ENCODE data around the gene EEF1A1.
"Not testable (repeated sequence)": the region's sequence is repeated elsewhere in the genome, so short reads cannot be mapped to it uniquely, and the experiment has no call there.

The EEF1A1 gene

DNA sequence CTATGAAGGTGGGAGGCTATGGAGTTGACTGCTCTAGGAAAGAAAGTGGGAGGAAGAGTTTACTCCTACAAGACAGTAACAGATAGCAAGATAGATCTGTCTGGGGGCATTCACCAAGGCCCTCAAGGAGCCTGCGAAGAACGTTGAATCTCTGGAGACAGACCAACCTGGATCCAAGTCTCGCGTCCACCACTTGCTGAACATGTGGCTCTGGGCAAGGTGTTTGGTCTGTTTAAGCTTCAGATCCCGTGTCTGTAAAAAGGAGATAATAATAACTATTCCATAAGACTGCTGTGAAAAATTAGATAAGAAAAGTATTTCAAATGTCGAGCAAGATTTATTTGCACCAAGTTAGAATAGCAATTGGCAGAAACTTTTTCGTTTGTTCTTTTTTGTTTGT is 8.1 kb upstream of the EEF1A1 start:
- TF ChIP-seq, protein P1, sequence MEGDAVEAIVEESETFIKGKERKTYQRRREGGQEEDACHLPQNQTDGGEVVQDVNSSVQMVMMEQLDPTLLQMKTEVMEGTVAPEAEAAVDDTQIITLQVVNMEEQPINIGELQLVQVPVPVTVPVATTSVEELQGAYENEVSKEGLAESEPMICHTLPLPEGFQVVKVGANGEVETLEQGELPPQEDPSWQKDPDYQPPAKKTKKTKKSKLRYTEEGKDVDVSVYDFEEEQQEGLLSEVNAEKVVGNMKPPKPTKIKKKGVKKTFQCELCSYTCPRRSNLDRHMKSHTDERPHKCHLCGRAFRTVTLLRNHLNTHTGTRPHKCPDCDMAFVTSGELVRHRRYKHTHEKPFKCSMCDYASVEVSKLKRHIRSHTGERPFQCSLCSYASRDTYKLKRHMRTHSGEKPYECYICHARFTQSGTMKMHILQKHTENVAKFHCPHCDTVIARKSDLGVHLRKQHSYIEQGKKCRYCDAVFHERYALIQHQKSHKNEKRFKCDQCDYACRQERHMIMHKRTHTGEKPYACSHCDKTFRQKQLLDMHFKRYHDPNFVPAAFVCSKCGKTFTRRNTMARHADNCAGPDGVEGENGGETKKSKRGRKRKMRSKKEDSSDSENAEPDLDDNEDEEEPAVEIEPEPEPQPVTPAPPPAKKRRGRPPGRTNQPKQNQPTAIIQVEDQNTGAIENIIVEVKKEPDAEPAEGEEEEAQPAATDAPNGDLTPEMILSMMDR (conservative IDR thresholded peaks at IDR 0.05; ENCODE audit: low read depth, low read length), result no peak
- H3K4me3 ChIP-seq (ENCODE audit: low read depth, low read length), result no peak overlapping the region
- no peak for DNase-seq (ENCODE audit: low read depth)

DNA sequence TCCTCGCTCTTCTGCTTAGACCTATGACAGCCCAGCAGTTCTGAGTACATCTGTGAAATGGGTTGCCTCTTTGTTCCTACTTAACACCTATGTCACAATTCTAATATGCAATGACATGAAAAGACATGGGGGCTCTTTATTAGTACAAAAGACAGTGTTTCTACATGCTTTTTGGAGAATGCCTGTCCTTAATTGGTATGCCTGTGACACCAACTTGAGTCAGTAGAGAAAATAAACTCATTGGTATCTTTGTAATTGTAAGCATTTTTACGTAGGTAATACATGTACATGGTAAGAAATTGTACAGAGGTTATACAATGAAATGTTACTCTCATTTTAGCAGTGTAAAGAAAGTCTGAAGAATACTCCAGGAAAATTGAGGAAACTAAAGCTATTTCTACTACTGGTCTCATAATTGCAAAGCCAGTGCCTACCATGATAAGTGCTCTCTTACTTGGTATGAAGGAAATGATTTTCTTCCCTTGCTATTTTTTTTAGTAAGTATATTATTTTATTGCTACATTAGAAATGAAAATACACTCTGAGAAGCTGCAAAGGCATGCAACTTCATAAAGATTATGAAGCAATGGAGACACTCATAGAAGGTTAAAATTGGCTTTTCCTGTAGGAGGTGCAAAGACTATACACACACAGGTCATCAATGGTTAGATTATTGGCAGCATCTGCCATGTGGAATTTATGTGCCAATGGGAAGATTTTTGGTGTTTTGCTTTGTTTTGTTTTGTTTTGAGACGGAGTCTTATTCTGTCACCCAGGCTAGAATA is 4.9 kb upstream of the EEF1A1 start:
- DNase-seq (ENCODE audit: low read depth), result no peak
- TF ChIP-seq, protein P1 (conservative IDR thresholded peaks at IDR 0.05; ENCODE audit: low read depth, low read length), result no peak
- H3K4me3 ChIP-seq (ENCODE audit: low read depth, low read length), result no peak overlapping the region

DNA sequence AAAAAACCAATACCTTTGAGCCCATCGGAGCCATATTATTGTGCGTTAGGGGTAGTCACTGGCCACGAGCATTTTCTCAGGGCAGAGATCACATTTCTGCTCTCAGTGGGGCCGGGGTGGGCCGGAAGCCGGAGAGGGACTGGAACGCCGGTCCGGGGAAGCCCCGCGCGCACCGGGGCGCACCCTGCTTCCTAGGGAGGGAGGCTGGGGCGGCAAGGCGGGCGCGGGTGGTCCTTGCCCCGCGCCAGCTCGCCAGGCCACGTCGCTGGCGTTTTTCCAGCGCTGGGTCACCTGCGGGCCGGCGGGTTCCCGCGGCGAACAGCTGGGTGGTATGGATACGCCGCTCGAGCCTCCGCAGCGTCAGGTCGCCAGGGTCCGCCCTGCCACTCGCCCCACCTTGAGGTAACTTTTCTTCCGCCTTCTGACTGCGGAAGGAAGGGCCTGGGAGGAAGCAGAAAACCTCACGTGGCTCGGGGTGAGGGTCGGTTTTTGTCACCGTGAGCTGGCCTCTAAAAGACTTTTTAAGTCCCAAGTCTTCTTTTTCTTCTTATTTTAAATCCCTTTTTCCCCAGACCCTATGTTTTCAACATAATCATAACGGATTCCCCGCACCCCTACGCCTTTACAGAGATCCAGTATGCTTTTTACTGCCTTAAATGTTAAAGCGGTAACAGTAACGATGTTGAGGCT is 2.7 kb upstream of the EEF1A1 start:
- TF ChIP-seq, protein P1 (conservative IDR thresholded peaks at IDR 0.05; ENCODE audit: low read depth, low read length), result no peak
- DNase-seq (ENCODE audit: low read depth), result peak; percentile 39
- peak overlapping the region; percentile 73 for H3K4me3 ChIP-seq (ENCODE audit: low read depth, low read length)

DNA sequence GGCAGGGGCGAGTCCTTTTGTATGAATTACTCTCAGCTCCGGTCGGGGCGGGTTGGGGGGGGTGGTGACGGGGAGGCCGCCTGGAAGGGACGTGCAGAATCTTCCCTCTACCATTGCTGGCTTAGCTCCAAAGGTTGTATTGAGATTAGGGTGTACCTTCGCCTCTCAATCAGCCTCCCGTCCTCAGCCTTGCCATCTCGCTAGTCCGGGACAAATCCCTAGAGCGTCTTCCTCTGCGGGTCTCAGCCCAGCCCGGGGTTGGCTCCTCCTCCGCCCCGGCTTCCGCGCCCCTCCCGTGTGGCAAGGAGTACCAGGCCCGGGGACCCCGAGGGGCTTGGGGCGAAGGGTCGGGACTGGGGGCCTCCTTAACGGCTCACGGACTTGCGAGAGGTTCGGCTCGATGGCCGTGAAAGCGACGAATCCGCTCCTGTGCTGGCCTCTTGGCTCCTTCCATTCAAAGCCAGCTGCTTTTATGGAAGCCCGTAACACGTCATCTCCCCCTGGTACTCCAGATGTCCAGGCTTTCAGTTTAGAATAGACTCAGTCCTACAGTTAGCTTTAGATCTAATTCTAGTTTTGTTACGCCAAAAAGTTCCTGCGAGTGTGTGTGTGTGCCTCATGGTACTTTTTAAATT is 636 bp upstream of the EEF1A1 start:
- DNase-seq (ENCODE audit: low read depth), result peak; percentile 89
- TF ChIP-seq, protein P1 (conservative IDR thresholded peaks at IDR 0.05; ENCODE audit: low read depth, low read length), result no peak

DNA sequence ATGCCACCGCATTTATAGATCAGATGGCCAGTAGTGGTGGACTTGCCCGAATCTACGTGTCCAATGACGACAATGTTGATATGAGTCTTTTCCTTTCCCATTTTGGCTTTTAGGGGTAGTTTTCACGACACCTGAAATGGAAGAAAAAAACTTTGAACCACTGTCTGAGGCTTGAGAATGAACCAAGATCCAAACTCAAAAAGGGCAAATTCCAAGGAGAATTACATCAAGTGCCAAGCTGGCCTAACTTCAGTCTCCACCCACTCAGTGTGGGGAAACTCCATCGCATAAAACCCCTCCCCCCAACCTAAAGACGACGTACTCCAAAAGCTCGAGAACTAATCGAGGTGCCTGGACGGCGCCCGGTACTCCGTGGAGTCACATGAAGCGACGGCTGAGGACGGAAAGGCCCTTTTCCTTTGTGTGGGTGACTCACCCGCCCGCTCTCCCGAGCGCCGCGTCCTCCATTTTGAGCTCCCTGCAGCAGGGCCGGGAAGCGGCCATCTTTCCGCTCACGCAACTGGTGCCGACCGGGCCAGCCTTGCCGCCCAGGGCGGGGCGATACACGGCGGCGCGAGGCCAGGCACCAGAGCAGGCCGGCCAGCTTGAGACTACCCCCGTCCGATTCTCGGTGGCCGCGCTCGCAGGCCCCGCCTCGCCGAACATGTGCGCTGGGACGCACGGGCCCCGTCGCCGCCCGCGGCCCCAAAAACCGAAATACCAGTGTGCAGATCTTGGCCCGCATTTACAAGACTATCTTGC is 725 bp downstream of the EEF1A1 start:
- DNase-seq (ENCODE audit: low read depth), result peak; percentile 87
- peak overlapping the region; percentile 99 for H3K4me3 ChIP-seq (ENCODE audit: low read depth, low read length)
- TF ChIP-seq, protein P1 (conservative IDR thresholded peaks at IDR 0.05; ENCODE audit: low read depth, low read length), result no peak

More for the DNA sequence above, 636 bp upstream of the EEF1A1 start:
- H3K4me3 ChIP-seq (ENCODE audit: low read depth, low read length), result peak overlapping the region; percentile 99

DNA sequence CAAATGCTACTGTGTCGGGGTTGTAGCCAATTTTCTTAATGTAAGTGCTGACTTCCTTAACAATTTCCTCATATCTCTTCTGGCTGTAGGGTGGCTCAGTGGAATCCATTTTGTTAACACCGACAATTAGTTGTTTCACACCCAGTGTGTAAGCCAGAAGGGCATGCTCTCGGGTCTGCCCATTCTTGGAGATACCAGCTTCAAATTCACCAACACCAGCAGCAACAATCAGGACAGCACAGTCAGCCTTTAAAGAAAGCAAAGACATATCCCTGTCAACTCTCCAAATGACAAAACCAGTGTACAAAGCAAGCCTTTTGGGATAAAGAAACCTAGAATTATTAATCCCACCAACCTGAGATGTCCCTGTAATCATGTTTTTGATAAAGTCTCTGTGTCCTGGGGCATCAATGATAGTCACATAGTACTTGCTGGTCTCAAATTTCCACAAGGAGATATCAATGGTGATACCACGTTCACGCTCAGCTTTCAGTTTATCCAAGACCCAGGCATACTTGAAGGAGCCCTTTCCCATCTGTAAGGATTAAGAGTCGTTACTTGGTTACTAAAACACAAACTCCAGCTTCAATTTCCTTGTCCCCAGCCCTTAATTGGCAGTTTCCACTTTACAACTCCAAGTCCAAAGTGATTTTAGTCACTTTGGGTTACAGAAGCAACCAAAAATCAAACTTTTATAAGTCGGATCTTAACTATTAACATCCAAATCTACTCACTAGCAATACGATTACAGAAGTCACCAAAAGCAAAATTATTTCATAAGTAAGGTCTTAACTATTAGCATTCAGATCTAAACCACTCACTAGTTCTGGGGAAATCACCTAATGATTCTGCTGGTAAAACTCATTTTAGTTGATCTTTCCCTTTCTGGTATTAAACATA is 1.6 kb downstream of the EEF1A1 start:
- DNase-seq (ENCODE audit: low read depth), result peak; percentile 31
- peak overlapping the region; percentile 99 for H3K4me3 ChIP-seq (ENCODE audit: low read depth, low read length)

DNA sequence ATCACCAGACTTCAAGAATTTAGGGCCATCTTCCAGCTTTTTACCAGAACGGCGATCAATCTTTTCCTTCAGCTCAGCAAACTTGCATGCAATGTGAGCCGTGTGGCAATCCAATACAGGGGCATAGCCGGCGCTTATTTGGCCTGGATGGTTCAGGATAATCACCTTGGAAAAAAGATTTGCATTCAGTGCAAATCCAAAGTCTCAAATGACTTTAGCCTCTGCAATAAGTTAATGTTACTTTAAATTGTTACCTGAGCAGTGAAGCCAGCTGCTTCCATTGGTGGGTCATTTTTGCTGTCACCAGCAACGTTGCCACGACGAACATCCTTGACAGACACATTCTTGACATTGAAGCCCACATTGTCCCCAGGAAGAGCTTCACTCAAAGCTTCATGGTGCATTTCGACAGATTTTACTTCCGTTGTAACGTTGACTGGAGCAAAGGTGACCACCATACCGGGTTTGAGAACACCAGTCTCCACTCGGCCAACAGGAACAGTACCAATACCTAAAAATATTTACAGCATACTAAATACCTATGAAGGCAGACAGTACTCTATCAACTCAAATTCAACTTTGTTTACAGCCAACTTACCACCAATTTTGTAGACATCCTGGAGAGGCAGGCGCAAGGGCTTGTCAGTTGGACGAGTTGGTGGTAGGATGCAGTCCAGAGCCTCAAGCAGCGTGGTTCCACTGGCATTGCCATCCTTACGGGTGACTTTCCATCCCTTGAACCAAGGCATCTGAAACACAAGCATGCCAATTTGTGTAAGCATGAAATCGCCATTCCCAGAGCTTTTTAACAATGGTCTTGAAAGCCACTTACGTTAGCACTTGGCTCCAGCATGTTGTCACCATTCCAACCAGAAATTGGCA is 2.5 kb downstream of the EEF1A1 start:
- H3K4me3 ChIP-seq (ENCODE audit: low read depth, low read length), result peak overlapping the region; percentile 56
- DNase-seq (ENCODE audit: low read depth), result not testable (repeated sequence)

All from choroid plexus epithelial cell (primary cell).